DMS79 treated with DMSO at 0.1 percent for 48 hours (cell line): ENCODE data around the gene DNM3.

Experiments
- DNase-seq: peaks from one replicate; lab custom pipeline; 2025; lab: John Stamatoyannopoulos, UW

The DNM3 gene

DNA sequence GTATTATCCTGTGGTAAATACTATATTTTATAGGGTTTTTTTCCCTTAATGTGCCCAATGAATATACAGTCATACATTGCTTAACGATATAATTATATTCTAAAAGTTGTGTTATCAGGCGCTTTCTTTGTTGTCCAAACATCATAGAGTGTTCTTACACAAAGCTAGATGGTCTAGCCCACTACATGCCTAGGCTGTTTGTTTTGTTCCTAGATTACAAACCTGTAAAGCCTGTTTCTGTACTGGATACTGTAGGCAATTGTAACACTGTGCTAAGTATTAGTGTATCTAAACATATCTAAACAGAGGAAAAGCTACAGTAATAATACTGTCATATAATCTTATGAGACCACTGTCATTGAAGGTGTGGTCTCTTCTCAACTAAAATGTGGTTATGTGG, 336.6 kb downstream of the DNM3 start:
- no peak for DNase-seq

DNA sequence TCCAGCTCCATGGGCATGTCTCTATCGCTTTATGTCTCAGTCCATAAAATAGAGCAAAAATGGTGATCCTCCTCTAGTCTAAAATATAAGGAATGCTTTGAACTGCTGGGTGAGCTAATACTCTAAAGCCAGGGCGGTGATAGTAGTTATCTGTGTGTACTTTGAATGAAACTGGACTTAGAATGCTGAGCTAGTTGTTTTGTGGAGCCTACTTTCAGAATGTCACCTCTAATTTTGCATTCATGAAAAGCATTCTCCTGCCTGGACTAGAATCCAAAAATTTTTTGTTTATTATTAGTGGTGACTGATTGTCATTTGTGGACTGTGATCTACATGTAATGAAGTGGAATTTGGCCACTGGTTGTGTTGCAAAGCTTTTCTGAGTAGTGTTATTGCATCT, 337.6 kb downstream of the DNM3 start:
- no peak for DNase-seq

- no peak for DNase-seq
Observed at GRCh38 chr1:172179918-172180317, 338.6 kb downstream of the DNM3 start.

DNA sequence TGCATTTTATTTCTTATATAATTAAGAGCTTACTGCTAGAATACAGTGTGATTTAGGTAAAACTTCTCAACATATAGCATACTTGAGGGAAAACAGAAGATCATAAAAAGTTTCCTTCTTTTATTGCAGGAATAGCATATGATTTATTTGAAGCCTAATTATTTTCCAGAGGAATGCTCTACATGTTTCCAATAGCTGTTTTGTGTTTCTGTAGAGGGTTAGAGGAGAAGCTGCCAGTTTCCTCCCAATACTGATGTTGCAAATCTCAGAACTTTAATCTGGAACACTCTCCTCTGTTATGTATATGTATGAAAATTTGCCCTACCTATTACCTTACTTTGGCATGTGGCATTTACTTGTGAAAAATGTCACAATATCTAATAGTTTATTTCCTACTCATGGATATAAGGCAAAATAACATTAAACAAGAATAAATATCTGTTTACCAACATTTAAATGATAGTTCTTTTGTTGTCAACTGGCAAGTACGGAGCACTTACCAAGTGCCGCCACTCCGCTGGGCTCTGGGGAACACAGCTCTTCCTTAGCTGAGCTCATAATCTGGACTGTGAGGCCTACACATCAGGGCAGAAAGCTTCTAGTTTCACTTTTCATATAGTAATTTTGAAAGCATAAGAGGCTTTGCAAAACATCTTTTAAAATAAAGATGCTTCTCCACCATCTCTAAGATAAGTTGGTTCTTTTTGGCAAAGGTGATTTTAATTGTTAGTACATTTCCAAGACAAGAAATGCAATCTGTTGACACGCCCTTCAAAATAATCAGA, 339.4 kb downstream of the DNM3 start:
- no peak for DNase-seq

DNA sequence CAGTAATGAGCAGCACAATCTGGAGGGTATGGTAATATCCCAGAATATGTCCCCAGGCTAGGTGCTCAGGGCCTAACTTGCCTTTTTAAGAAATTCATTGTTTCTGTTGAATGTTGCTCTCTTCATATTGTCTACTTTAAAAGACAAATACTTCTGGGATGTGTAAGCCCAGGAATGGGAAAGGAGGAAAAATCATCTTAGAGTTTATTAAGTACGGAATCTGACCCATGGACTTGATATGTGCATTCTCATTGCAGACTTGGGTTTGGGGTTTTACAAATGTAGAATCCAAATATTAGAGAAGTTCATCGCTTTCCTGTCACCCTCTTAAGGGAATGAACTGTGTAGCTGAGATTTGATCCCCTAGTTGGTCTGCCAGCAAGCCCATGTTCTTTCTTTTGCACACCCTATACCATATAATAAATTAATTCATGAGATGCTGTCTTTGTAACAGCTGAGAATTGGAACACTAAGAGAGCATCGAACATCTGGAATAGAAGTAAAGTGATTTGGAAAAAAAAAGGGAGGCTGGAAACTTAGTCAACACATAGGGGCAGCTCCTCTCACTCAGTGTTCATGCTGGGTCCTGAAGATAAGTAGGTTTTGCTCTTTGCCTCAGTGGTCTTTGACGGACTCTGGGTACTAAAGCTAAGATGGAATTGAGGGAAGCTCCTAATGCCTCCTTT, 343.4 kb downstream of the DNM3 start:
- DNase-seq = no peak

DNA sequence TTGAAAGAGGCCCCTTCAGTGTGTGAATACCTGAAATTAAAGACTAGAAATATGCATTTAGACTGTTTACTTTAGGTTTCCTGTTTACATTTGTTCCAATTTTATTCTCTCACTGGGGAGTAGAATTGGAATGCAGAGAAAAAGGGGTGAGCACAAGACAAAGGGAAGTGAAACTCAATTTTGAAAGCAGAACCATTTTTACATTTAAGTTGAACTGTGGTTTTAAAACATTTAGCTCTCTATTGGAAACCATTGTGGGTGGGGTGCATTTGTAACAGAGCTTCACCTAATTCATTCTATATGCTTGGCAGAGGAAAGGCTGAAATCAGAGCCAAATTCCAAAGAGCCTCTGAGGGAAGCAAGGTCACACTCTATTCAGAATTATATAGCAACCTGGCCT, 343.9 kb downstream of the DNM3 start:
- DNase-seq = no peak

GRCh38 chr1:172185996-172186395, 344.7 kb downstream of the DNM3 start:
- DNase-seq = no peak

DNA sequence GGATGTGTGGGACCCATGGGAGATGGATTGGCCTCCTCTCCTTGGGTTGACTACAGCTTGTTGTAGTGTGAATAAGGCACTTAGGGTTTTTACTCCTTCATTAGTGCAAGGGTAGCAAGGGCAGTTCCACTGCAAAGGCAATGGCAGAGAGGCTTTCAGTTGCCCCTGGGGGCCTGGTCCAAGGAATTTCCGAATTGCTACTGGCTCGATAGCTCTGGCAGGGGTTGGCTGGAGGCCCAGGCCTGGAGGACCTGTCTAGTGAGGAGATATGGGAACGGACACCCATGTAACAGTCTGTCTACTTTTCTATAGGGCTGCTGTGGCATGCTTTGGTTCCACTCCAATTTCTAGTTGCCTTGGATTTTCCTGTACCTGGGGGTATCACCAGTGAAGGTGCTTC, 360.3 kb downstream of the DNM3 start:
- DNase-seq = no peak

DNA sequence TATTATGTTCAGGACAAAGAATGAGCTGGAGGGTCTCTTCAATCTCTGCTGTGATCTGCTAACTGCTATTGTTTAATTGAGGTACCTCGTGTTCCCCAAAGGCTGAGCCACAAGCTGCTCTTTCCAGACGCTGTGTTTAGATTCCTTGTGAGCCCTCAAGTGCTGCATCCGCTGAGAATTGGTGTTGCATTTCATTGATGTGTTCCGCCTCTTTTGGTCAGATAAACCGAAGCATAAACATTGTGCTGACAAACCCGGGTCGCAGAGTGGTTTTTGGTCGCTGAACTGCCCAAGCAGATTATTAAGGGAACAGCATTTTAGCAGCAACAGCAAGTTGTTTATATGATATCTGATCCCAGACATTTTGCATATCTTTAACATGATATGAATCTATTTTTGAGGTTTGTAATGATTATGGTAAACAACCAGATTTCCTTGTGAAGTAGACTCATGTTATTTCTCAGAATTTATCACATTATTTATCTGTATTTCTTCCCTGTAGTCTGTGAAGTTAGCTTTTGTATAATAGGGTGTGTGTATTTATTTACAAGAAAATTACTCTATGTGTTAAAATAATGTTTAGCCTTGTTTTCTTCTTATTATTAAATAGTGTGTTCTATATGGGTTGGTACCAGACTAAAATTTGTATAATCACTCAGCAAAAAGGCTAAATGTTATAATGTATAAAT, 362.0 kb downstream of the DNM3 start:
- no peak for DNase-seq

- DNase-seq = no peak
Observed at GRCh38 chr1:172203902-172204301, 362.6 kb downstream of the DNM3 start.

DNA sequence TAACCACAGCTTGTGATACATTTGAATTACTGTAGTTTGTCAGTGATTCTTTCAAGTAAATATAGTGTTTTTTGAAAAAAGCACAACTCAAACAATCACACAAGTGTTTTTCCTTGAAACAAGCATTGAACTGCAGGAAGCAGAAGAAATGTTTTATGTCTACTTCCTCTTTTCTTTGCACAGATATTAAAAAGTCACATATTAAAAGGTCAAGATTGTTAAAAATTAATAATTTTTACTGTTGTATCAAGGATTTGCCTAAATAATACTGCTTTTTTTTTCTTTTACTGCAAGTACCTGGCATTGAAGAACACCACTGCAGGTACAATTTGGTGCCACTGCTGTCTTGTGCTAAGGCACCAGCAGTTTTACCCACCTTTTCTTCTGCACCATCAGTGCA, 365.0 kb downstream of the DNM3 start:
- DNase-seq = no peak

DNA sequence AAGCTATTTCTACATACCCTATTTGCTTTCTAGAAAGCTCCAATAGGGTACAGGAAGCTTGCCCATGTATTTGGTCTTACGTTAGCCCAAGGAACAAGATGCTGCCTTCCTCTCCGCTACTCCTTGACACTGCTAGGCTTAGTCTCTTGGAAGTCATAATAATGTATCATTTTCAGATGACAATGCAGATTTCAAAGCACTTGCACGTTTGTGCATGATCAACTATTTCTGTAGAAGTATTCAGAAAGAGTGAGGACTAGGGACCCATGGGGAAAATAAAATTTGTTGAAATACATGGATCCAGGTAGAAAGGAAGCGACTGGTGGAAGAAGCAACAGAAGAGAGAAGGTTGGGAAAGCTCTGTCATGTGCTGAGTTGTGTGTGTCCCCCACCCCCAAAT, 367.3 kb downstream of the DNM3 start:
- DNase-seq = no peak

GRCh38 chr1:172211221-172211620, 369.9 kb downstream of the DNM3 start:
- no peak for DNase-seq

GRCh38 chr1:172212124-172212523, 370.8 kb downstream of the DNM3 start:
- DNase-seq = no peak

- no peak for DNase-seq
Observed at GRCh38 chr1:172215006-172215405, 373.7 kb downstream of the DNM3 start.

- DNase-seq = no peak
Observed at GRCh38 chr1:172219966-172220365, 378.7 kb downstream of the DNM3 start.

- DNase-seq = no peak
Observed at GRCh38 chr1:172220376-172220775, 379.1 kb downstream of the DNM3 start.

DNA sequence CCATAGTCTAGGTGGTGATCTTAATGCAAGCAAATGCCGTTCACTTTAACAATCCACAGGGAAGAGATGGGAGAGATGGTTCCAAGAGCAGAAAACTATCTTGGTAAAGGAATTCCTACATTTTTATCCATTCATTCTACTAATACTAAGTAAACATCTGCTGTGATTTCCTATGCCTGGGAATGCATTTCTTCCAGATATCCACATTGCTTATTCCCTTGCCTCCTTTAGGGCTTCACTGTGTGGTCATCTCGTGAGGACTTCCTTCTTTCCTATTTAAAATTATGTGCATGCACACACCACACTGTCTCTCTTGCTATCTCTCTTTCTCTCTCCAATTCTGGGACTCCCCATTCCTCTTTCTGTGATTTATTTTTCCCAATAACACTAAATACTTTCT, 380.1 kb downstream of the DNM3 start:
- DNase-seq = no peak

DNA sequence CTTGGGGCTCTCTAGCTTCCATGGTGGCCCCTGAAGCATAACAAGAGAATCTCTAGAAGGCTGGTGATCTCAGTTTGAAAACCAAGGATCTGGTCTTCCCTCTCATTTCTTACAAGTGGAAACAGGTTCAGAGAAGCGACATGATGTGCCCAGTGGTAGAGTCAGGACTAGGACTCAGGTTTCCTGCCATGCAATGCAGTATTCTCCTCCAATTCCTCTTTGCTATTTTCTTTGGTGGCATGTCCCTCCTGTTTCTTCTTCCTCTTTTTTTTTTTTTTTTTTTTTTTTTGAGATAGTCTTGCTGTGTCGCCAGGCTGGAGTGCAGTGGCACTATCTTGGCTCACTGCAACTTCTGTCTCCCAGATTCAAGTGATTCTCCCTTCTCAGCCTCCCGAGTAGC, 383.6 kb downstream of the DNM3 start:
- DNase-seq = no peak

GRCh38 chr1:172229942-172230341, 388.6 kb downstream of the DNM3 start:
- no peak for DNase-seq

DNA sequence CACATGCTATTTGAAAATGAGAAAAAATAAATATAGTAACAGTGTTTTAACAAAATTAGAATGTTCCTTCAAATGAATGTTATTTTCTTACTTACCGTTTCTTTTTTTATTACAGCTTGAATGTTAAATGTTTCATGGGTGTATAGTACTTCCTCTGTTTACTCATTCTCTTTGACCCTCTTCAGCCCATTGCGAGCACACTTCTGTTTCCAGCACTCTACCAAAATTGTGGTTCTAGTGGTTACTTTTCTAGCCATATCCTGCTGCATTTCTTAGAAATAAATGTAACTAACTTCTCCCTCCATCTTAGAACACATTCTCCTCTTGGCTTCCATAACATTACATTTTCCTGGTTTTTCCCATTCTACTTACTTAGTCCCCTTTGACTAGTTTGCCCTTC, 389.2 kb downstream of the DNM3 start:
- no peak for DNase-seq

DNA sequence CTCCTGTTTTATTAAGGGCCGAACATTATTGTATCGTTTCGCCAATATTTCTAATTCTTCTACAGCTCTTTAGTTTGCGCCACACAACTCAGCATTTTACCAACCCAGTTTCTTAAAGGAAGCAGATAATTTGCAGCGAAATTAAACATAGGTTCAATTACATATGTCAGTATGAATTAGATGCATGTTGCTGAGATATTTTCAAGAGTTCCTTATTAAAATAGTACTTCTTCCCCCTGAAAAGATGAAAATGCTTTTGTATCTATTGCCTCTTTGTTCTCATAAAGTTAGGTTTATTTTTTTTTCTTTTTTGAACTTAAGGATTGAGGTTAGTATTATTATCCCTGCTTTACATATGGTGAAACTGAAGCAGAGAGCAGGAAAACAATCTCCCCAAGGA, 395.7 kb downstream of the DNM3 start:
- no peak for DNase-seq

- no peak for DNase-seq
Observed at GRCh38 chr1:172238158-172238557, 396.9 kb downstream of the DNM3 start.
